KOPT-K1 (cell line): Measurements from ENCODE around the gene PTPN1.
A peak's percentile ranks its signal among the peaks of the same experiment; 100 is the strongest.
"Not testable (repeated sequence)": the region's sequence is repeated elsewhere in the genome, so short reads cannot be mapped to it uniquely, and the experiment has no call there.

Experiments
- H3K27ac ChIP-seq: fragments of 200-600 bp; sonication (generic); 2 replicates; pipeline ENCODE4 v1.5.1; 2016; ENCODE audit warnings: antibody characterized with exemption, mild to moderate bottlenecking, low read depth, low read length; ENCODE audit not compliant: poor library complexity, severe bottlenecking
- H3K36me3 ChIP-seq: fragments of 200-600 bp; sonication (generic); 2 replicates; pipeline ENCODE4 v1.5.1; 2017; ENCODE audit warnings: antibody characterized with exemption, mild to moderate bottlenecking, low read length, moderate library complexity; ENCODE audit not compliant: insufficient read depth
- H3K9me3 ChIP-seq: fragments of 200-600 bp; sonication (generic); 2 replicates; pipeline ENCODE4 v1.5.1; 2017; ENCODE audit warnings: antibody characterized with exemption, low read length, mild to moderate bottlenecking; ENCODE audit not compliant: insufficient read depth, poor library complexity, severe bottlenecking

Gene PTPN1

DNA sequence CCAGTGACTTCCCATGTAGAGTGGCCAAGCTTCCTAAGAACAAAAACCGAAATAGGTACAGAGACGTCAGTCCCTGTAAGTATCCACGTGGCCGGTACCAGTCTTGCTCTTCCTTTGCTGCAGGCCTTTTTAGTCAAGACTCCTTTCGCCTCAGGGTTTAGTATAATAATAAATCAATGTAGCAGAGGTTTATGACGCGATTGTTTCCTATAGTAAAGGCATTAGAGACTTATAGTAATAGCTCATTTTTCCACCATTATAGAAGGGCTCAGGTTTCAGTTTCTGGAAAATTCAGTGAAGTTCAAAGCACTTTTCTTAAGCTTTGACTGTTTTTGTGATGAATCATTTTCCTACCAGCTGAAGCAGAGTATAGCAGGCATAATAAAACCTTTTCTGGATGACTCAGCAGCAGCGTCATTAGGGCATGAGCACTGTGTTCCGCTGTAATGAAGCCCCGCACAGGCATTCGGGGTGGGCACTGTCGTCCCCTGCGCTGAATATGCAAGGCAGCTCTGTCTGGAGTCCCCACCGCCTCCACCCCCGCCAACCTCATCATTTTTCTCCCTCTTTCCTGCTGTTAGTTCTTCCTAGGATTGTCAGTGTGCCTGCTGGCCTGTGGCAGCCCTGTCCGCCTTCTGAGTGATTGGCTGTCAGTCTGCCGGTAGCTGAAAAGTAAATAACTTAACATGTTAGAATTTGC, 51.3 kb downstream of the PTPN1 start:
- H3K27ac ChIP-seq: no peak overlapping the region
- H3K36me3 ChIP-seq: peaks cover 63% of the 10 kb centered on the region
- H3K9me3 ChIP-seq: no peaks in the 10 kb centered on the region

DNA sequence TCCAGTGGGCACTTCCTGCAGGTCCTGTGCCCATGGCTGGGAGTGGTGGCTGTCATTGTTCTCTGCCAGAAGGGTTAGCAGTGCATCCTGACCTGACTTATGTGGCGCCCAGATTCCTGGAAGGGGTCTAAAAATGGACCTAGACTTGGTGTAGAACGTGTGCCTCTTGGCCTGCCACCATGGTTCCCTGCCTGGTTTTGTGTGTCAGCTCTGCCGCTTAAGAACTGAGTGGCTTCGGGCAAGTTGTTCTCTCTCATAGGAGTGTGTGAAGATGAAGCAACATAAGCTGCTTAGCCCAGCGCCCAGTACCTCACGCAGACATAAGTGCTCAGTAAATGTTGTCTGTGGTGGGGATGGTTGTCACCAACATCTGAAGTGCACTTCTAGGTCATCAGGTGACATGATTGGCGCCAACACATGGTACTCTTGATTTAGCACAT, 52.1 kb downstream of the PTPN1 start:
- Histone ChIP-seq H3K9me3 (no peaks in the 10 kb centered on the region), H3K36me3 (peaks cover 68% of the 10 kb centered on the region), H3K27ac (no peak overlapping the region)

DNA sequence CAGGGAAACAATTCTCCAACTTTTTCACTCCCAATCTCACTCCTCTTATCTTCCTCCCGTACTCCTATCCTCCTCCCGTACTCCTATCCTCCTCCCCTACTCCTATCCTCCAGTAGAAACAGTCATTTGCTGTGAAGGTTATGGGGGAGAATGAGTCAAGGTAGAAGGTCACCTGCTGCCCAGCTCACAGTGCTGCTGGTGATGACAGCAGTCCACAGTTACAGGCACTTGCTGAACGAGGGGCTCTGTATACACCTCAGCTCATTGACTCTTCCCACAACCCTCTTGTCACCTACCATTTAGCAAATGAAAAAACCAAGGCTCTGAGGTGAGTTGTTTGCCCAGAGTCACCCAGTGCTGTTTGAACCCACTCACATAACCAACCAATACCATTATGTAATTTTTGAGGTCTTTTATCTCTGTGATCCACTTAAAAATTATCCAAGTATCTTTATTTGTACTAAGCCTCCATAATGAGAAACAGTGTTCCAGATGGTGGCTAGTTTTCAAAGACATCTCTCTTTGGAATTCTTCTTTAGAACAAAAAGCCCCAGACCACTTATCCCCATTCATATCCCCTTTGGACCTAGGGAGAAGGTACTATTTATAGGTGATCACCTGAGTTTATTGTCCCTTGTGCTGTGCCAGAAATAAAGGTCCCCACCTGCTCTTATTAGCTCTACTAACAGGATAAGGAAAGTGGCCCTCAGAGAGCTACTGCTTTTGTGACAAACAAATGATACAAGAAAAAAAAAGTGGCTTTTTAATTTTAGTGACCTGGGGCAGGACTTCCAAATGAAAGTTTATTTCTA, 53.2 kb downstream of the PTPN1 start:
- no peak overlapping the region for H3K27ac ChIP-seq

DNA sequence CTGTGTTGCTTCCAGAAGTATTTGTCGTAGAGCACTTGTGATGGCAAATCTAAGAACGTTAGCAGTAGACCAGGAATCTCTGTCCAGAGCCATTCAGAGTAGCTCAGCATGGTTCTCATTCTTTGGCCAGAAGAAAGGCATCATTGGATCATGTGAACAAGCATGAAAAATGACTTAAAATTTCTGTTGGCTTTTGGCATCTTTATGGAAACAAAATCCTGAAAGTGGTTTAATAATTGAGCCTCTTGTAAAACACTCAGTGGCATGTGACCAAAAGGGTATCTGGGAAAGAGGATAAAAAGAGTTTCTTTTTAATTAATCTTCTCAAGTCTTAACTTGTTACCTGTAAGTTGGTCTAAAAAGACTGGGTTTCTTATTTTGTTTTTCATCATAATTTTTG, 55.2 kb downstream of the PTPN1 start:
- H3K36me3 ChIP-seq: peaks cover 88% of the 10 kb centered on the region

More for the DNA sequence above, 53.2 kb downstream of the PTPN1 start:
- H3K36me3 ChIP-seq: peaks cover 73% of the 10 kb centered on the region
- H3K9me3 ChIP-seq: no peaks in the 10 kb centered on the region

DNA sequence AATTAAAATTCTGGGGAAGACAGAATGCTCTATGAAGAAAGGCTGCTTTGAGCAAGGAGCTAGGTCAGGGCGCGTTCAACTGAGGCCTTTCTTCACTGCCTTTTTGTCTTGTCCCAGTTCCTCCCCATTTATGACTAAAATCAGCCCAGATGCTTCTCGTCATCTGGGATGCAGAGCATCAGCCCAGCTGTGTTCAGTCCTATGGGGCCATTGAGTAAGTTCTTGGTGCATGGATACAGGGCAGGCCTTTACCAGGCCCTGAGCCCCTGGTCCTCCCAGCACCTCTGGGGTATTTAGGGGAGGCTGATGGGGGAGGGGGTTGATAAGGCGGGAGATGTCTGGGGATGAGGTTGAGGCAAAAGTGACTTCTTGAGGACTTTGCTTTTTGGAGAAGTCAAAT, 55.7 kb downstream of the PTPN1 start:
- H3K36me3 ChIP-seq: peaks cover 88% of the 10 kb centered on the region
- H3K9me3 ChIP-seq: no peaks in the 10 kb centered on the region
- H3K27ac ChIP-seq: no peak overlapping the region

More for the DNA sequence above, 55.2 kb downstream of the PTPN1 start:
- Histone ChIP-seq H3K9me3 (no peaks in the 10 kb centered on the region), H3K27ac (no peak overlapping the region)

DNA sequence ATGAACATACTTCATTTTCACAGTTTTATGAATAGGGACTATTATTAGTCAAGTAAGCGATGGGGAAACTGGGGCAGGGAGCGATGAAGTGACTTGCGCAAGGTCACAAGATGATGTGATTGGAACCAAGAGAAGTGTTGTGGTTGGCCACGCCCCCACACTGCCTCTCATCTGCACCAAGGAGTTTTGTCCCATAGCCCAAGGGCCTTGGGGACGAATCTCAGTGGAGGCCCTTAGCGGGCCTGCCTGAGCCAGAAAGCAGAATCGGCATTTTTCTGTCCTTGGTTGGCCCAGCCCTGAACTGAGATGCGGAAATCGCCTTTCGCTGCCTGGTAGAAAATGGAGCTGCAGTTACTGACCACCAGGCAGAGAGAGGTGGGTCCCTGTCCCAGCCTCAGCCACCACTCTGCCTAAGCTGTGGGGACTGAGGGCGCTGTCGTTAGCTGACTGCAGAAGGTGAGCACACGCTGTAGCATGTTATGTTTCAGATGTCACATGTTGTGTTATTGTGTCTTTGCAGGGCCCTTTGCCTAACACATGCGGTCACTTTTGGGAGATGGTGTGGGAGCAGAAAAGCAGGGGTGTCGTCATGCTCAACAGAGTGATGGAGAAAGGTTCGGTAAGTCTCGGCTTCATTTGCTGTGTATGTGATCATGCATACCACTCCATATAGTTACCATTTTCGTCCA, 57.8 kb downstream of the PTPN1 start:
- Histone ChIP-seq H3K27ac (no peak overlapping the region), H3K9me3 (no peaks in the 10 kb centered on the region), H3K36me3 (peaks cover 88% of the 10 kb centered on the region)

DNA sequence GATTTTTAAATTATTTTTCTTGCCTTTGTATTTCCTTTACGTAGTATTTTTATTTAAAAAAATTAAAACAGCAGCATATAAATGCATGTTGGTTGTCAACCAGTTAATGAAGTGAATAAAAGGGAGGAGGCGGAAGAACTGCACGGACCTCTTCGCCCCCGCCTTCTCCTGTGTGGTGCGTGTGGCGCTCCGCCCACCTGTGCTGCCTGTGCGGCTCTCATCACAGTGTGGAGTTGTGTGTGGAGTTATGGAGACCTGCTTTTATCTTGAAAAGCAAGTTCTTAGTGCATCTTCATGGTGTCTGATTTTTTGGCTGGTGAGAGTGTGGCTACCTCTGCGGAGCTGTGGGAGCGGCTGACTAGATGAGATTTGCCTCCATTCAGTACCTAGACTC, 58.4 kb downstream of the PTPN1 start:
- H3K36me3 ChIP-seq: peaks cover 88% of the 10 kb centered on the region
- no peaks in the 10 kb centered on the region for H3K9me3 ChIP-seq
- H3K27ac ChIP-seq: no peak overlapping the region

DNA sequence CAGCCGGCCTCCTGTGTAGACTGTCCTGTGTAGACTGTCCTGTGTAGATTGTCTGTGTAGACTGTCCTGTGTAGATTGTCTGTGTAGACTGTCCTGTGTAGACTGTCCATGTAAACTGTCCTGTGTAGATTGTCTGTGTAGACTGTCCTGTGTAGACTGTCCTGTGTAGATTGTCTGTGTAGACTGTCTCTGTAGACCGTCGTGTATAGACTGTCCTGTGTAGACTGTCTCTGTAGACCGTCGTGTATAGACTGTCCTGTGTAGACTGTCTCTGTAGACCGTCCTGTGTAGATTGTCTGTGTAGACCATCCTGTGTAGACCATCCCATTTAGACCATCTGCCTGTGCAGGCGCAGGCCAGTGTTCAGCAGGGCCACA, 59.3 kb downstream of the PTPN1 start:
- H3K36me3 ChIP-seq: peaks cover 88% of the 10 kb centered on the region
- peak overlapping the region; percentile 23 for H3K27ac ChIP-seq
- H3K9me3 ChIP-seq: not testable (repeated sequence)

DNA sequence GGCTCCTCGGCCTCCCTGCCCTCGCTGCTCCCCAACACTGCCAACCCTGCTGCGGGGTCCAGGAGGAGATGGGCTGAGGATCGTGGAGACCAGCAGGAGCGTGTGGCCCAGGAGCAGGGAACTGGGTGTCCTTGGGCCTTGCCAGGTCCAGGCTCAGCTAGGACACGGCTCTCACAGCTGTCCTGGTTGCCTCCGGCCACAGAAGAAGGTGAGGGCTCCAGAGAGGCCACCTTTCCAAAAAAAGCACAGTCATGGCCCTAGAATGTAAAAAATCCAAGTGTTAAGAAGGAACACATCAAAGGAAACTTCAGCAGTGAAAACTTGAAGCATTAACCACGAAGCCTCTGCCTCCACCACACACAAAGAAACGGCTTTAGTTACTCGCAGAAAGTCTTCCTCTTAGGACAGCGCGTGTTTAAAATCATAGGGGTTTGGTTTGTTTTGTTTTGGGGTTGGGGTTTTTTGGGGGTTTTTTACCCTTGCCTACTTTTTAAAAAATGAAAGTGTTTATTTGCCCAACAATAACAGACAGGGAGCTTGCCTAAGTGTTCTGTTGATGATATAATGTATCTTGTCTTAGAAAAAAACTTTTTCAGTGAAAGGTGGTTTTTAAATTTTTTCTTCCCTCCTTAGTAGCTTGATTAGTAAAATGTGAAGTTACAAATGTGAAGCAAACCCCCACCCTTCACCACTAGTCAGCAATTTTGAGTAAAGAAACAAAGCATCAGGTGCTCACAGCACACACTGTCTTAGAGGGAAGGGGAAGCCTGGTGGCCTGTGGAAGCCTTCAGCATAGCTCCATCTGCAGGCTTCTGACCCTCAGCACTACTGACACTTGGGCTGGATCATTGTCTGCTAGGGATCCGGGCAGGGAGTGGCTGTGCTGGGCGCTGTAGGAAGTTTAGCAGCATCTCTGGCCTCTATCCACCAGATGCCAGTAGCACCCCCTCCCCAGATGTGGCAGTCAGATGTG, 60.0 kb downstream of the PTPN1 start:
- peaks cover 88% of the 10 kb centered on the region for H3K36me3 ChIP-seq
- no peaks in the 10 kb centered on the region for H3K9me3 ChIP-seq
- H3K27ac ChIP-seq: peak overlapping the region; percentile 23

DNA sequence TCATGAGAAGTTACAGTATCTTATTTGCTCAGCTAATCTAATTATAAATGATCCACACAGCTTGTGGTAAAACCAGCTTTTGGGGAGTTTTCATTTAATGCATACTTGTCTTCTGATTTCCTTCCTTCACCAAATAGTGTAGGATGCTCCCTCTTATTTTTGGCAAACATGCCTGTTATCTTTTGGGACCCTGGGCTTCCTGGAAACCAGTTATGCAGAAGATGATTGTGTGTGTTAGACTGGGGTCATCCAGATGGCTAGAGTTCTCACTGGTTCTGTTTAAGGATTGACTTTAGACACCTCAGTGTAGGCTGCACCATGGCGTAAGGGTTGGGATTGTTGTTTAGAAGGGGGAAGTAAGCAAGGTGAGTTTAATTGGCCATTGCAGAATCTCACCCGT, 61.3 kb downstream of the PTPN1 start:
- H3K9me3 ChIP-seq: no peaks in the 10 kb centered on the region
- no peak overlapping the region for H3K27ac ChIP-seq
- H3K36me3 ChIP-seq: peaks cover 87% of the 10 kb centered on the region

DNA sequence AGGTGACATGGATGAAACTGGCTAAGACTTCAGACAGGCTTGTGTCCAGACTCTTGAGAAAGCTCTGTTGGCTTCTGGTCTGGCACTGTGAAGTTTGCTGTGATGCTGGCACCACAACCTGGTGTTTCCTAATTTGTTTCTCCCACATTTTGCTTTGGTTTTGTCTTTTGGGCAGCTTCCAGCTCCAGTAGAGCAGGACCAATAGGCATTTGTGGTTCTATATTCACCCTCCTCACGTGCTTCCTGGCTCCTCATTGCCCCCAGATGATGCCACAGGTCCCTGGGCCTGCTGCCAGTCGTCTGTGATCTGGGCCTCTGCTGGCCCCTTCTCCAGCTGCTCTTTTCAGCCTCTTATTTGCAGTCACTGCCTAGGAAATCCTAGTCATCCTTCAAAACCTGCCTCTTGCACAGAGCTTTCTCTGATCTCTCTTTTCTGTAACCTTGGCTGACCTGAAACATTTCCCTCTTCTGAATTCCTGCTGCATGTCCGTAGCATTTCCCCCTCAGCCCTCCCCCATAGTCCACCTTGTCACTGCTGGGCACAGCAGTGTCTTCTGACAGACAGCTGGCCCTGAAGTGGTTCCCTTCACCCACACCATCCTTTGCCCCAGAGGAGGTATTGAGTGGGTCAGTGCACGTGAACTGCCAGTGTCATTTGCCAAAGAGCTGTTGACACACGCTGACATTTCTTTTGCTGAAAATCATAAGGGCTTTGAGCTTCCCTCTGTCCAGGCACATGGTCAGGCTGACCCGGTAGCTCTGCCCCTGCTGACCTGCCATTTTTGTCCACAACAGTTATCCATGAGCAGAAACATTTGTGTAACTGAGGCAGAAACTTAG, 63.0 kb downstream of the PTPN1 start:
- Histone ChIP-seq H3K36me3 (peaks cover 87% of the 10 kb centered on the region), H3K27ac (no peak overlapping the region), H3K9me3 (no peaks in the 10 kb centered on the region)

DNA sequence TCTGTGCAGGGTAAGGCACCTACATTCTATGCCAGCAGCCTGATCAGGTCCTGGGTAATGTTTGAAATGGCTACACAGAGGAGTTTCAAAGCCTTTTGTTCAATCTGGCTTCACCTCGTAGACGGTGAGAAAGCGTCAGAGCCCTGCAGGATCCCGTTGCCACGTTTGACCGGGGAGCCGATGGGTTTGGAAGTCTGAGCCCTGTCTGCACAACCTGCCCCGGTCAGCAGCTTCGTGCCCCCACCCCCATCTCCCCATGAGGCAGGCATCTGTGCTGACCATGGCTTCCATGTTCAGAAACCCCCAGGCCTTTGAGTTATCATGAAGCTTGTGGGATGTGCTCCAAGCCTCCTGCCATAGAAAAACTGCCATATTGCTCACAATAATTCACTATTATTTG, 63.9 kb downstream of the PTPN1 start:
- H3K36me3 ChIP-seq: peaks cover 87% of the 10 kb centered on the region
- H3K27ac ChIP-seq: no peak overlapping the region
- no peaks in the 10 kb centered on the region for H3K9me3 ChIP-seq

DNA sequence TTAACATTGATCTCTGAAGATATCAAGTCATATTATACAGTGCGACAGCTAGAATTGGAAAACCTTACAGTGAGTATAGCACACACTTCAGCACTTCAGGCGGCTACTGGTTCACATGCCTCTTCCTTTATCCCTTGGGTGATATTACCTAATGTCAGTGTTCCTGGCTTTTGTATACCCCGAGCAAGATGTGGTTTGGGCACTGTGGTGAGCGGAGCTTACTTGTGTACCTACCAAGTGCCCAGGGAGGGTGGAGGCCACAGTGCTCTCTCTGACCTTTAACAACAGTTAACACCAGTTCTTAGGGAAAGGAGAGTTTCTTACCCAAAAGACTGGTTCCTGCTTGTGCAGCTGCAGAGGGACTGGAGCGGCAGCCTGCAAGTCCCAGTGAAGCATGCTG, 64.4 kb downstream of the PTPN1 start:
- Histone ChIP-seq H3K27ac (no peak overlapping the region), H3K36me3 (peaks cover 88% of the 10 kb centered on the region), H3K9me3 (no peaks in the 10 kb centered on the region)
